Right ventricle myocardium inferior (tissue), 1 donor: ENCODE data around the gene SPPL3. TPM values are rescaled to one million over a fixed set of nuclear protein-coding genes. Genes with fewer than 3 reads are reported as not detected.

Experiments used
- ATAC-seq: fragments of 200-7000 bp; cut with Tn5 transposase; one replicate; pipeline ENCODE4 v1.9.1; 2020; ENCODE audit warnings: mild to moderate bottlenecking, moderate library complexity
- DNase-seq: peaks from one replicate; pipeline ENCODE4 v3.0.0; 2021; ENCODE audit errors: missing footprints
- intact Hi-C: fragments of 100-400 bp; cut with DNase I; formaldehyde crosslinking; loops from one replicate; pipeline ENCODE4 v1.11.0; 2022
- total RNA-seq: library from RNA; stranded (reverse); fragmentation: NEBNext Ultra II Directional; extraction: Animal tissue kit (Norgen Biotek cat#: 25700); gene quantifications from one replicate; pipeline ENCODE4 v1.2.1, GENCODE V29; 2021
- donor health status: DM: no; HTN: yes; CAD: no; lungs with severe emphysema.

SPPL3 gene
- total RNA-seq, 1 donor from 2014 or later, result 30.4 TPM

DNA sequence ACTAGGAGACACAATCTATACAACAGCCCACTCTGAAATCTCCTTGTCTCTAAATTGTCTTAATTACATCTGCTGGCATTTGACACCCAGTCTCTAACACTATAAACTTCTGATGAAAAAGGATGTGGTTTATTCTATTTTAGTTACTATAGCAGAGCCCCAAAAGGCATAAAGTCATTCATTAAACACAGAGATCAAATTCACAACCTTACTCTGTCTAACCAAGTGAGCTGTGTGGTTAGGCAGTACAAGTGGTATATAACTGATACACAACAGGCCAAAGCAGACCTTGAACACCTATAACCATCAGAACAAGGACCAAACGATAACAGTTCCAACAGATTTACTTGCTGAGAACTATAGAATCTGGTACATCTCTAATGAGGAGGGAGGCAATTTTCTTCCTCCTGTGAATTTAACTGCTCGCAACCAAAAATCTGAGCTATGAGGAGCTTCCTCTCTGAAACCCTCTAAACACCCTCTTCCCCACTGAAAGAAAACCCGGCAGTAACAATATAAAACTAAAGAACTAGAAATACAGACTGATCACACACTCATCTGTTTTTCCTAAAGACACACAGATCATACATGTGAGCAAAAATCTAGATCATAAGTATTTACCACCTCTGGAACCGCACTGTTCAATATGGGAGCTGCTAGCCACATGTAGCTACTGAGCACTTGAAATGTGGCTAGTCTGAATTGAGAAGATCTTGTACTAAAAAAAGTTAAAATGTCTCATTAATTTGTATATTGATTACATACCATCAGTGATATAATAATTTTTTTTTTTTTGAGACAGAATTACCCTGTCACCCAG, 17.7 kb downstream of the SPPL3 start:
- ATAC-seq, result no peak
- intact Hi-C loops, result no loop called here
- DNase-seq, result no peak

- intact Hi-C loops, result no loop called here
- no peak for ATAC-seq
These were observed 18.6 kb downstream of the SPPL3 start for GRCh38 chr12:120885521-120885920.

DNA sequence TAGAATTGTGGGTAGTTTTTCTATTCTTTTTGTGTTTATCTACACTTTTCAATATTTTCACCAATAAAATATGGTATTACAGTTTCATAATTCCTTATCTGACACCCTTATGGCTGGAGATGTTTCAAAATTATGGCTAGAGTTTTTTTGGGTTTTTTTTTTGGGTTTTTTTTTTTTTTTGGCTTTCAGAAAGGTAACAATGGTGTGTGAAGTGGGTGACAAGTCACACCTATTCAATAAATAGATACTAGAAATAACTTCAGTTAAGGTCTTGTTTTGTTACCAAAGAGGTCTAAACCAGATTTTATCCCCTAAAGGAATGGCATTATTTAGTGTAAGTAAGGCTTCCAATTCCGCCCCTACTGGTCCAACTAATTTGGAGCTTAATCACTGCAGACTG, 19.5 kb downstream of the SPPL3 start:
- ATAC-seq (no peak), DNase-seq (no peak)
- intact Hi-C loops, result no loop called here

More at GRCh38 chr12:120885521-120885920, 18.6 kb downstream of the SPPL3 start:
- no peak for DNase-seq

GRCh38 chr12:120882055-120882555, 22.1 kb downstream of the SPPL3 start:
- intact Hi-C loops, result no loop called here
- DNase-seq (no peak), ATAC-seq (peak; percentile 8)

DNA sequence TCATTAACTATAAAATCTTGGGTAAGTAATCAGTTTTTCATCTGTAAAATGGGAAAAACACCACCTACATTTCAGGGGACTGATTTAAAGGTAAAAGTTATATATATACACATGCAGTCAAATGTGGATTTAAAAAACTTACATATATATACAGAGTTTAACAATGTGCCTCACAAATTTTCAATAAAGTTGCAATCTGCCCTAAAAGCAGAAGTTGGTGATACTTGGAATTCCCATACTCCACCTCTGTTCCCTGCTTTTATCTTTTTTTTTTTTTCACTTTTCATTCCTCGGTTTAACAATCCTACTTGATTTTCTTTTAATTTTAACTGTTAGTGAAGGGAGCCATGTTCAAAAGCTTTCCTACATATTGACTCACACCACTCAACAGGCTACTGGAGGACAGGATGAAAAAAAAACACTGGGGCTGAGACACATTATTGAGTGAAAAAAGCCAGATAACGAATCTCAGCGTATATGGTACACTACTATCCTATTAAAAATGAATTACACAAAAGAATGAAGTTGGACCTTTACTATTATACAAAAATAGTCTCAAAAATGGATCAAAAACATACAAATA, 24.3 kb downstream of the SPPL3 start:
- no peak for DNase-seq
- ATAC-seq, result no peak
- intact Hi-C loops, result no loop called here

DNA sequence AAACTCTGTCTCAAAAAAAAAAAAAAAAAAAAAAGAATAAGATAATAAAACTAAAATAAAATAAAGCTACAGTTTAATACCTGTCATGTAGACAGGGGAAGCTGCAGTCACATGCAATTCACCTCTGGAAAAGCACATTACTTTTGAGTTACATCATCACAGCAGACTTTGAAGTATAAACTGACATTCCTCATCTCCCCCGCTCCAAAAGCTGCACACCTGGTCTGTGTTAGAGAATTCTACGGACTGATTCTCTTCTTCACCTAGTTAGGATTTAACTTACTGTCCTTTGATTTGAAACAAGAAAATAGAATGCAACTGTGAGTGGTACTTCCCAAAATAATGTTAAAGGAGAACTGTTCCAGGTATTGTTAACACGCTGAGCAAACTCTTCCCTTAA, 25.1 kb downstream of the SPPL3 start:
- intact Hi-C loops, result no loop called here
- DNase-seq, result no peak
- no peak for ATAC-seq

GRCh38 chr12:120874547-120875245, 29.5 kb downstream of the SPPL3 start:
- no peak for ATAC-seq
- intact Hi-C loops, result no loop called here
- DNase-seq, result no peak

DNA sequence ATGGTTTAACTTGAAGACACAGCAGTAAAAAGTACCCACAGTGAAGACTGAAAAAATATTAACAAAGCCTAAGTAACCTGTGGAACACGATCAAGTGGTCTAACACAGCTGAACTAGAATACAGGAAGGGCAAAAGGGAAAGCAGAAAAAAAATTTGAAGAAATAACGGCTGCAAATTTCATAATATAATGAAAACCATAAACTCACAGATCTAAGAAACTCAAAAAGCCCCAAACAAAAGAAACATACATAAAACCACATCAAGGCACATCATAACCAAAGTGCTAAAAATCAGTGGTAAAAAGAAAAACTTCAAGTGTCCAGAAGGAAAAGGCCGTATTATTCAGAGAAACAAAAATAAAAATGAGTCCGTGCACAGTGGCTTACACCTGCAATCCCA, 30.9 kb downstream of the SPPL3 start:
- intact Hi-C loops, result no loop called here
- DNase-seq (no peak), ATAC-seq (no peak)

GRCh38 chr12:120872487-120872886, 31.7 kb downstream of the SPPL3 start:
- intact Hi-C loops, result no loop called here
- ATAC-seq (no peak), DNase-seq (no peak)

DNA sequence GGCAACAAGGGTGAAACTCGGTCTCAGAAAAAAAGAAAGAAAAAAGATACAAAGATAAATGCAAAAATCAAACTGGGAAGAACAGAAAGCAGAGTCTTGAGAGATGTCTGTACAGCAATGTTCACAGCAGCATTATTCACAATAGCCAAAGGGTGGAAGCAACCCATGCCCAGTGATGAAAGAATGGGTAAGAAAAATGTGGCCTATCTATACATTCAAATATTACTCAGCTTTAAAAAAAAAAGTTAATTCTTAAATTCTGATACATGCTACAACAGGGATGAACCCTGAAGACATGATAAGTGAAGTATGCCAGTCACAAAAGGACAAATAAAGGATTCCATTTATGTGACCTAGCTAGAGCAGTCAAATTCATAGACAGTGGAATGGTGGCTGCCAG, 33.7 kb downstream of the SPPL3 start:
- intact Hi-C loops, result no loop called here
- DNase-seq (no peak), ATAC-seq (no peak)

GRCh38 chr12:120869376-120869775, 34.8 kb downstream of the SPPL3 start:
- DNase-seq (no peak), ATAC-seq (no peak)
- intact Hi-C loops, result no loop called here

DNA sequence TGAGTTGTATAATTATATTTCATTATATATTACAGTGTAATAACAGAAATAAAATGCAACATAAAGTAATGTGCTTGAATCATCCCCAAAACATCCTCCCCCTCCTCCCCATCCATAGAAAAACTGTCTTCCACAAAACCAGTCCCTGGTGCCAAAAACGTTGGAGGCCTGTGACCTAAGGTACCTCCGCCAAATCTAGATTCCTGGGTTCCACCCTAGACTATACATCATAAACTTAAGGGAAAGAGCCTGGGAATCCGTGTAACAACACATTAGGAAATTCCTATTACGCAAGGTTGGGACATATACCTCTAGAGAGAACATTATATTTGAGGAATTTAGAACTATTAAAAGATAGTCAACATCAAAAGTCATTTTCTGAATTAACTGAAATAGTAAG, 38.0 kb downstream of the SPPL3 start:
- intact Hi-C loops, result no loop called here
- no peak for ATAC-seq
- no peak for DNase-seq

DNA sequence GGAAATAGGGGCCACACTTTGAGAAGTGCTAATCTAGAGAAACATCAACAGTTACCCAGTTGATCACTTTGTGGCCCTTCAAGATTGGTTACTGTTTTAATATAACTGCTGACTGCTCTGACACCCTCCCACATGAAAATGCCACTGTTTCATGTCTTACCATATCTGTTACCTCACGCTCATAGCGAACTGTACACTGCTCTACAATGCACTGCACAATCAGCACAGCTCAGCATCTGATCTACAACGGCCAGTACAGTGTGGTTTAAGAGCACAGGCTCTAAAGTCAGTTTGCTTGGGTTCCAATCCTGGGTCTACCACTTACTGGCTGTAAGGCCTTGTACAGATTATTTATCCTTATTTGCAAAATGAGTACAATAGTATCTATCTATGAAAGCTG, 39.1 kb downstream of the SPPL3 start:
- DNase-seq (no peak), ATAC-seq (peak; percentile 28)
- intact Hi-C loops, result no loop called here

DNA sequence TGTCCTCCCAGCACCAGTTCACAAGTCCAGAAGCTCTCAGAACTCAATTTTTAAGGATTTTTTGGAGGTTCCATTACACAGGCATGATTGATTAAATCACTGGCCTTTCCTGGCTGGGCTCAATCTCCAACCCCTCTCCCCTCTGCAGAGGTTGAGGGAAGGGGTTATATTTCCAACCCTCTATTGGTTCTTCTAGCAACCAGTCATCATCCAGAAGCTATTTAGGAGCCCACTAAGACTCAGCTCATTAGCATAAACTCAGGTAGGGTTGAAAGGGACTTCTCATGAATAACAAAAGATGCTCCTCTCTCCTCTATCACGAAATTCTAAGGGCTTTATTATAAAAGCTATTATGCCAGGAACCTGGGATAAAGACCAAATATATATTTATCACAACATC, 41.5 kb downstream of the SPPL3 start:
- DNase-seq (no peak), ATAC-seq (no peak)
- intact Hi-C loops, result no loop called here

DNA sequence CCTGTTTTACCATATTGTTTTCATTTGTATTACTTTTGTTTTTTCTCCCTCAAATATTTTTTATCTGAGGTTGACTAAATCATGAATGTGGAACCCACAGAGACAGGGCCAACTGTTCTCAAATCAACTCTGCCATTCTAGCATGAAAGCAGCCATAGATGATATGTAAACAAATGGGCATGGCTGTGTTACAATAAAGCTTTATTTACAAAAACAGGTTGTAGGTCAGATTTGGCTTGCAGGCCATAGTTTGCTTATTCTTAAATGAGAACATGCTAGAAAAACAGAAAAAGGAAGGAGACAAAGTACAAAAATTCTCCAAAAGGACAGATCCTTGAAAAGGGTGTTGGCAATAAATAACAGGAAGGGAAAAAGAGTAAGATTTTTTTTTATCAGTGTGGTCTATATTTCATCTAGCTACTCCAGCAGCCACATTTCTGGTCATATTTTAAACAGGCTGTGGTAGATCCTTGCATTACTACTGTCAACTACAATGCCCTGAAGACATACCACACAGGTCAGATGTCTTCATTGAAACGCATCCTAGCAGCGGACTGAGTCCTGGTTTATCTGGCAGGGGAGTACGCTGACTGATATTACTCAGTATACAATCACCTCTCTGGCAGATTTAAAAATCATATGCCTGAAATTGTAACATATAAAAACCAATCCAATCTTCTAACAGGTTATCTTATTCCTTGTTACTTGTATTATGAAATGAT, 42.9 kb downstream of the SPPL3 start:
- ATAC-seq (no peak), DNase-seq (no peak)
- intact Hi-C loops, result no loop called here

GRCh38 chr12:120858306-120859088, 45.7 kb downstream of the SPPL3 start:
- intact Hi-C loops, result no loop called here
- ATAC-seq (no peak), DNase-seq (no peak)

DNA sequence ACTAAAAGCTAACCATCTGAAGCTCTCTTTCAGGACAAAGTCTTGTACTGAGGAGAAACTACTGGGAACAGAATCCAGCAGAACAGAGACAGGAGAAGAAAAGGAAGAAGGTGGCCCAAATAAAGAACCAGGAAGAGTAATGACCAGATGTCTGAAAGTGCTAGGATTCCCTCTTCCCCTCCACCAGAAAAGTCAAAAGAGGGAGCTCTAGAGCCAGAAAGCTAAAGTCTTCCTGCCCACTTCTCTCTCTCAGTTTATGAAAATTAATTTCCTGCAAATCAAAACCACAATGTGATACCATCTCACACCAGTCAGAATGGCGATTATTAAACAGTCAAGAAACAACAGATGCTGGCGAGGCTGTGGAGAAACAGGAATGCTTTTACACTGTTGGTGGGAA, 47.2 kb downstream of the SPPL3 start:
- DNase-seq, result no peak
- no peak for ATAC-seq
- intact Hi-C loops, result no loop called here

- ATAC-seq, result peak; percentile 37
- intact Hi-C loops, result no loop called here
These were observed 48.2 kb downstream of the SPPL3 start for GRCh38 chr12:120855823-120856588.

More at GRCh38 chr12:120855823-120856588, 48.2 kb downstream of the SPPL3 start:
- DNase-seq, result no peak
